ENCODE data around the gene KCNH1. TPM values are rescaled to one million over a fixed set of nuclear protein-coding genes. Genes with fewer than 3 reads are reported as not detected.

KCNH1 gene
- total and polyA plus RNA-seq, 9 of the 15 experiments (the other 6 are each of a cell fraction or from before 2014, with no cell fraction given), result not detected

GRCh38 chr1:210722410-210723081 is 411.4 kb downstream of the KCNH1 start:
- BruUV-seq (replicated peaks), result no TSS peak
- DNase-seq (ENCODE audit: extremely low read depth in 1 of 4, low spot score in 3 of 4), result no peak
- TF ChIP-seq PTRF (tag; IDR thresholded peaks at IDR 0.05), result no peak
- no peak for TF ChIP-seq NONO (IDR thresholded peaks at IDR 0.05; ENCODE audit: low read depth in 2 of 2, low read length in 1 of 2)
- no peak for TF ChIP-seq PPARD (CRISPR knock-in tag; IDR thresholded peaks at IDR 0.05)
- TF ChIP-seq ZNF785 (CRISPR knock-in tag; IDR thresholded peaks at IDR 0.05), result no peak
- Histone ChIP-seq H2AFZ (ENCODE audit: low read depth, low read length) (no peak overlapping the region), H3K9ac (ENCODE audit: insufficient read depth in 1 of 2, low read depth in 2 of 2, low read length in 2 of 2) (no peak overlapping the region), H3K4me2 (ENCODE audit: insufficient read depth, low read length) (no peak overlapping the region), H3K79me2 (ENCODE audit: control insufficient read depth, insufficient read depth, low read length) (no peaks in the 10 kb centered on the region), H3K4me1 (replicated peaks in 1 of 2; ENCODE audit: control insufficient read depth in 2 of 2, insufficient read depth in 2 of 2, low read length in 2 of 2) (no peaks in the 10 kb centered on the region), H3K27ac (ENCODE audit: extremely low read depth, low read depth, low read length) (no peak overlapping the region), H3K27me3 (ENCODE audit: control insufficient read depth in 2 of 2, insufficient read depth in 2 of 2, low read length in 2 of 2) (no peaks in the 10 kb centered on the region), H3K4me3 (no peak overlapping the region), H3K9me3 (replicated peaks; ENCODE audit: control insufficient read depth, insufficient read depth, low read depth, low read length) (no peaks in the 10 kb centered on the region), H3K36me3 (ENCODE audit: control insufficient read depth, insufficient read depth, low read length) (no peaks in the 10 kb centered on the region), H4K20me1 (replicated peaks; ENCODE audit: control insufficient read depth, insufficient read depth, low read length) (peaks cover 3% of the 10 kb centered on the region; the same call in 1 of the 2 replicates), H3K9me1 (ENCODE audit: control insufficient read depth, insufficient read depth, low read length) (no peaks in the 10 kb centered on the region)
- POLR2A ChIA-PET, result no interaction called here
- in situ Hi-C loops (cut with MboI) (no loop called here), intact Hi-C loops (cut with micrococcal nuclease) (no loop called here)
- 0% methylated on average over 1 of the region's 1 CpG for WGBS (ENCODE audit: insufficient coverage, low coverage, missing lambda C conversion rate)
- CTCF ChIA-PET (ENCODE audit: low intra/inter-chr PET ratio), result no interaction called here
- ATAC-seq, result no peak
- no peak for FAIRE-seq

GRCh38 chr1:210715072-210715471 is 418.9 kb downstream of the KCNH1 start:
- Histone ChIP-seq H4K20me1 (replicated peaks; ENCODE audit: control insufficient read depth, insufficient read depth, low read length) (no peaks in the 10 kb centered on the region), H2AFZ (ENCODE audit: low read depth, low read length) (no peak overlapping the region), H3K4me1 (replicated peaks in 1 of 2; ENCODE audit: control insufficient read depth in 2 of 2, insufficient read depth in 2 of 2, low read length in 2 of 2) (no peaks in the 10 kb centered on the region), H3K9ac (ENCODE audit: insufficient read depth in 1 of 2, low read depth in 2 of 2, low read length in 2 of 2) (no peak overlapping the region), H3K36me3 (ENCODE audit: control insufficient read depth, insufficient read depth, low read length) (no peaks in the 10 kb centered on the region), H3K4me2 (ENCODE audit: insufficient read depth, low read length) (no peak overlapping the region), H3K27ac (ENCODE audit: extremely low read depth, low read depth, low read length) (no peak overlapping the region), H3K4me3 (no peak overlapping the region), H3K9me1 (ENCODE audit: control insufficient read depth, insufficient read depth, low read length) (no peaks in the 10 kb centered on the region), H3K79me2 (ENCODE audit: control insufficient read depth, insufficient read depth, low read length) (no peaks in the 10 kb centered on the region), H3K9me3 (replicated peaks; ENCODE audit: control insufficient read depth, insufficient read depth, low read depth, low read length) (no peaks in the 10 kb centered on the region), H3K27me3 (ENCODE audit: control insufficient read depth in 2 of 2, insufficient read depth in 2 of 2, low read length in 2 of 2) (no peaks in the 10 kb centered on the region)
- POLR2A ChIA-PET, result no interaction called here
- BruUV-seq (replicated peaks), result no TSS peak
- DNase-seq (ENCODE audit: extremely low read depth in 1 of 4, low spot score in 3 of 4) (peak in 1 of 4 experiments; percentile 15), ATAC-seq (no peak), FAIRE-seq (no peak)
- no peak for TF ChIP-seq TSHZ1 (CRISPR knock-in tag; IDR thresholded peaks at IDR 0.05)
- no peak for TF ChIP-seq PCBP1 (IDR thresholded peaks at IDR 0.05; ENCODE audit: low read depth, low read length, poor library complexity, severe bottlenecking)
- no peak for TF ChIP-seq SNRNP70 (optimal IDR thresholded peaks at IDR 0.05; ENCODE audit: low read depth, low read length)
- TF ChIP-seq NR2F6 (CRISPR knock-in tag; IDR thresholded peaks at IDR 0.05), result no peak
- TF ChIP-seq KAT8 (IDR thresholded peaks at IDR 0.05; ENCODE audit: low read depth), result no peak
- CTCF ChIA-PET (ENCODE audit: low intra/inter-chr PET ratio), result no interaction called here
- intact Hi-C loops (cut with micrococcal nuclease) (loop anchor here (10.0 kb wide), 1 partner anchor 420 kb away; the partner anchor contains the start of gene KCNH1), in situ Hi-C loops (cut with MboI) (no loop called here)
